SW 1271 (cell line): ENCODE measurements around the gene EPN1.

Source experiments
- DNase-seq, 2 experiments: peaks; one replicate each; lab custom pipeline; 2025; lab: John Stamatoyannopoulos, UW

The EPN1 gene

DNA sequence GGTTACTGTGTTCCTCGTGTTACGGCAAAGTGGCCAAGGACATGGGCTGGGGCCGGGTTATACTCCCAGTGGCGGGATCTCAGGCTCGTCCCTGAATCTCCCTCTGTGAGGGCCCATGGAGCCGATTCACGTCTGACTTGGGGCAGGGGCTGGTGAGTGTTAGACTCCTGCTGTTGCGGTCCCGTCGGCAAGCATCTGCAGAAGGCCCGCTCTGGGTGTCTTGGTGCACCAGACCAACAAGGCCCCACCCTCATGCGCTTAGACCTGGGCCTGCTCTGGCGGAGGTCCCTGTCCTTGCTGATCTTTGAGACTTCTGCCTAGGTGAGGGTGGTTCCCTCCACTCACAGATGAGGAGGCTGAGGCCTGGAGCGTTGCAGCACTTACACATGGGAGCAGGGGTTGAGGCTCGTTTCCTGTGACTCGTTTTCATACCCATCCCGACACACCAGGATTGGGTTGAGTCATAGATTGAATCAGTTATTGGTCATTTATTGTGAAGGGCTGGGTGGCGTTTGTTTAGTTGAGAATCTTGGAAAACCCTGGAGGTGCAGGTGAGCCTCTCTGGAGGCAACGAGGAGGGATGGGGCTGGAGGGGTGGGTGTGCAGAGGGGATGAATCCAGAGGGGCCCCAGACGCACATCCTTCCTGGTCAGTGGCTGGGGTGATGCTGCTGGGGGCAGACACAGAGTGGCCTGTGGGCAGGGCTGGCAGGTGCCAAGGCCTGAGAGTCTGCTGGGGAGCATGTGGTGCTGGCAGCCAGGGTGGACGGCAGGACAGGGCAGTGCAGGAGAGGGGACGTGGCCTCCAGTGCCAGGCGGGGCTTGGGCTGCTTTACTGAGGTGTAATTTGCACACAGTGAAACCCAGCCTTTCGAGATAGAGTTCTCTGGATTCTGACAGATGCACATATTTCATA, 4.6 kb downstream of the EPN1 start:
- DNase-seq, result no peak

DNA sequence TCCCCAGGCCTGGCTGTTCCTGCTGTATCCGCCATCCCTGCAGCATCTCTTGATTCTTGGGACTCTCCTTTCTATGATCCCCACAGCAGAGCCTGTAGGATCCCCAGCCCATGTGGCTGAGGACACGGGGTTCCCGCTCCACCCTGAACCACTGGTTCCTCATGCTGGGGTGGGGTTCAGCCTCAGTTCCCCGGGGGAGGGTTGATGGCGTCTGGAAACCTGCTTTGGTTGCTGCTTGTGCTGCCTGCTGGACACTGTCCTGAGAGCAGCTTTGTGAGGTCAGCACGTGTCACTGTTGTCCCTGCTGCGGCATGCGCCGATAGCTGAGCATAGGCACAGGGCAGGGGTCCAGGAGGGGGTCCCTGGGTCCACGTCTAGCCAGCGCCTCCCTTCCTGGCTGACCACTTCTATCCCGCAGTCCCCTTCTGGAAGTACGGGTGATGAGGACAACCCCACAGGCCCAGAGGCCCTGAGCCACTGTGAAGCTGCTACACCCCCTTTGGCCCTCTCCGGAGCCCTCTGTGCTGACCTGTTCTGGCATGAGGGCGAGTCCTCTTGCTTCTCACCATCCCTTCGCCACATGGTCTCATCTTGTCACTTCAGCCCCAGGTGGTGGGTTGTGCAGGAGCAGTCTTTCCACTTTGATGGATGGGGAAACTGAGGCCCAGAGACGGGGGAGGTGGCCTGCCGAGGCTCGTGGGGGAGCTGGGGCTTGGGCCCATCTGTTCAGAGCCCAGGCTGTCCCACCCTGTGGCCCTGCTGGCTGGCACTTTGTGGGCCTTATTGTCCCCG, 5.5 kb downstream of the EPN1 start:
- no peak for DNase-seq

DNA sequence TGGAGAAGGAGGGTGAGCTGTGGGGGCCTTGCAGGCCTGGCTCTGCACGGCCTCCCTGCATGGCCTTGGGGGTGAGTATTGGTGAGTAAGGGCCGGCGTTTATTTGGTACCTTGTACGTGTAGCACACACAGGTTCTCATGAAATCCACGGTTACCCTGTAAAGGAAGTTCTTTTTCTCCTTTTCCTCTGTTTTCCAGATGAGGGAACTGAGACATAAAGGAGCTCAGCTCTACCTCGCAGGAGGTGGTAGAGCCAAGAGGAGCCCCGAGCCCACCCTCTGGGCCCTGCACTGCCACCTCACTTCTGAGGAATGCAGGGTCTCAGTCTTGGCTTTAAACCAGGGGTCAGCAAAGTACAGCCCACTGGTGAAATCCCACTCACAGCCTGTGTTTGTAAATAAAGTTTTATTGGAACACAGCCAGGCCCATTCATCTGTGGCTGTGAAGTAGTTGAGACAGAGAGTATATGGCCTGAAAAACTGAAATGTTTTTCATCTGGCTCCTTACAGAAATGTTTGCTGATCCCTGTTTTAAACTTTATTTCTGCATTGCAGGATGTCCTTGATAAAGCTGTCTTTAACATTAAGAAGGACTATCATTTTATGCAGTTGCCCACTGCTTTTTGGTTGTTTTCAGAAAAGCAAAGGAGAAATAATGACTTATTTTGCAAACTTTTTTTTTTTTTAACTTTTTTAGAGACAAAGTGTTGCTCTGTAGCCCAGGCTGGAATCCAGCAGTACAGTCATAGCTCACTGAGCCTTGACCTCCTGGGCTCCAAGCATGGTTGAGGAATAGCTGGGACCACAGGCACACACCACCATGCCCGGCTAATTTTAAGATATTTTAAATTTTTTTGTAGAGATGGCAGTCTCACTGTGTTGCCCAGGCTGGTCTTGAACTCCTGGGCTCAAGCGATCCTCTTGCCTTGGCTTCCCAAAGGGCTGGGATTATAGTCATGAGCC, 6.4 kb downstream of the EPN1 start:
- no peak for DNase-seq

DNA sequence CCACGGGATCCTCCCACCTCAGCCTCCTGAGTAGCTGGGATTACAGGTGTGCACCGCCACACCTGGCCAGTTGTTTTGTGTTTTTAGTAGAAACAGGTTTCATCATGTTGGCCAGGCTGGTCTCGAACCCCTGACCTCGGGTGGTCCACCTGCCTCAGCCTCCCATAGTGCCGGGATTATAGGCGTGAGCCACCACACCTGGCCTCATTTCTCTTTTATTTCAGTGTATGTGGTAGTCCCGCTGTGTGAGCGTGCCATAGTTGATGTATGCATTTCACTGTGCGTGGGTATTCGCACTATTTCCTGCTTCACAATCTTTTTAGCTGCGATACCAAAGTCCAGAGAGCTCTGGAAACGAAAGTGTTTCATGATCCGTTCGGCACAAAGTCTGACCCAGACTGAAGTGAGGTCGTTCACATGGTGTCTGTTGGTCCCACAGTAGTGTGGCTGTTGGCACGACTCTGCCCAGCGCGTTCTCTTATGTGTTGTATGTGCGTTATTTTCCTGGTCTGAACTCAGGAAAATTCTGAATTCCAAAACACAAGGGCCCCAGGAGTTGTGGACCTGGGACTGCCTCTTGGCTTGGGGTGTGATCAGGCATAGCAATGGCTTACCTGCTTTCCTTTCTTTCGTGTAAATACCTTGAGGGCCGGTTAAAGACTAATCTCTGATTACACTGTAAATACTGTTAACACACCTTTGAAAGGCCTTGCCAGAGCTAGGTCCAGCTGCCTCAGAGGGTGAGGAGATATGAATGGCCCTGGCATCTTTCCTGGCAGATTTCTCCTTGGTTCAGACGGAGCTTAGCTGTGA, 8.6 kb downstream of the EPN1 start:
- no peak for DNase-seq

DNA sequence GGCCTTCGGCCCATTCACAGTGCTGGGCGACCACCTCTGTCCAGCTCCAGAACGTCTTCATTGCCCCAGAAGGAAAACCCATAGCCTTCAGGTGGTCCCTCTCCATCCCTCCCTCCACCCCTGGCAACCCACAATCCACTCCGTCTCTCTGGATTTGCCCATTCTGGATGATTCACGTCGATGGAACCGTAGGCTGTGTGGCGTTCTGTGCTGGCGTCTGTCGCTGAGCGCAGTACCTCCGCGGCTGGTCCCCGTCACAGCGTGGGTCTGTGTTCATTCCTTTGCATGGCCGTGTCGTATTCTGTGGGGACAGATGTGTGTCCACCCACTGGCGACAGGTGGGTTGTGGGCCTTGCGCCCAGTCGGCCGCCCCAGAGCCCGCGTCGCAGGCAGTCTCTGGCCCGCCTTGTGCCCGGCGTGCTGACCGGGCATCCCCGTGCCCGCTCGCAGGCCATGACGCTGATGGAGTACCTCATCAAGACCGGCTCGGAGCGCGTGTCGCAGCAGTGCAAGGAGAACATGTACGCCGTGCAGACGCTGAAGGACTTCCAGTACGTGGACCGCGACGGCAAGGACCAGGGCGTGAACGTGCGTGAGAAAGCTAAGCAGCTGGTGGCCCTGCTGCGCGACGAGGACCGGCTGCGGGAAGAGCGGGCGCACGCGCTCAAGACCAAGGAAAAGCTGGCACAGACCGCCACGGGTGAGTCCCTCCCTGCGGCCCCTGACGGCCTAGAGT, 10.1 kb downstream of the EPN1 start:
- no peak for DNase-seq

DNA sequence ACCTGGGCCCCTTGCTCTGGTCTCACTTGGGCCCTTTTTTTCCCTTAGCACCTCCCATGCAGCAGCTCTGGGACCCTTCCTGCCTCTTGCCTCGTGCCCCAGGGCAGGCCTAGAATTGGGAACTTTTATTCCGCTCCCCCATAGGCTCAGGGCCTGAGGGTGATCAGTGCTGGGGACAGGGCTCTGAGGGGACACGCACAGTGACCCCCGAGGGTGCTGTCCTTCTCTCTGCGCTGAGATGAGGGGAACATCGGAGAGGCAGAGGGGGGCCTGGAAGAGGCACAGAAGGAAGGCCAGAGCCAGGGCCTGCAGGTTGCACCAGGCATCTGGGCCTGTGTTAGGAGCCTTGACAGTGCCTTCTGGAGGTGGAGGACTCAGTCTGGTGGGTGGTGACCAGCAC, 10.8 kb downstream of the EPN1 start:
- DNase-seq, result no peak

DNA sequence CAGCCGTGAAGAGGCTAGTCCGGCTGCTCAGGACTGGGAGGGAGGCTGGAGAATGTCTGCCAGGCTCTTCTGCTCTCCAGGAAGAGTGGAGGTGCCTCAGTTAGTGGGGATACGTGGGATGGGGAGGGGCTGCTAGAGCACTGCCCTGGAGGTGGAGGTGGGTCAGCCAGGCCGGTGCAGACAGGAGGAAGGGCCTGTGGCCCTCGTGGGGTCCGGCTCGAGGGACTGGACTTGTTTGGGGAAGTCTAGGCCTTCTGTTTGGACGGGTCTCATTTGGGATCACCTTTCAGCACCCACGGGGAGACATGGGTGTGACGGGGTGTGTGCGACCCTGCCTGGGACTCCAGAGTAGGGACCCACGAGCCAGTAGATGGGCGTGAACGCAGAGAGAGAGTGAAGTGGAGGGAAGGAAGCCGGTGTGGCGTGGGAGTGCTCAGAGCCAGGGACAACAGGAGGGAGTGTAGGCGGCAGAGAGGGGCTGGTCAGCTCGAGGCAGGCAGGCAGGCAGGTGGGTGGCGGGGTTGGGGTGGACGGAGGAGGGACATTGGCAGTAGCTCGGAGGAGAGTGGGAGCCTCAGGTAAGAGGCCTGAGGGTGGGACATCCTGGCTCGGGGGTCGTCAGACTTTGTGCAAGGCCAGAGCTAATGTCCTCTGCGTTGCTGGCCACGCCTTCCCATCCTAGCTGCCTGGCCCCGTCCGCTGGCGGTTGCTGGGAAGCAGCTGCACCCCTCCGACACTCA, 11.5 kb downstream of the EPN1 start:
- DNase-seq, result no peak

DNA sequence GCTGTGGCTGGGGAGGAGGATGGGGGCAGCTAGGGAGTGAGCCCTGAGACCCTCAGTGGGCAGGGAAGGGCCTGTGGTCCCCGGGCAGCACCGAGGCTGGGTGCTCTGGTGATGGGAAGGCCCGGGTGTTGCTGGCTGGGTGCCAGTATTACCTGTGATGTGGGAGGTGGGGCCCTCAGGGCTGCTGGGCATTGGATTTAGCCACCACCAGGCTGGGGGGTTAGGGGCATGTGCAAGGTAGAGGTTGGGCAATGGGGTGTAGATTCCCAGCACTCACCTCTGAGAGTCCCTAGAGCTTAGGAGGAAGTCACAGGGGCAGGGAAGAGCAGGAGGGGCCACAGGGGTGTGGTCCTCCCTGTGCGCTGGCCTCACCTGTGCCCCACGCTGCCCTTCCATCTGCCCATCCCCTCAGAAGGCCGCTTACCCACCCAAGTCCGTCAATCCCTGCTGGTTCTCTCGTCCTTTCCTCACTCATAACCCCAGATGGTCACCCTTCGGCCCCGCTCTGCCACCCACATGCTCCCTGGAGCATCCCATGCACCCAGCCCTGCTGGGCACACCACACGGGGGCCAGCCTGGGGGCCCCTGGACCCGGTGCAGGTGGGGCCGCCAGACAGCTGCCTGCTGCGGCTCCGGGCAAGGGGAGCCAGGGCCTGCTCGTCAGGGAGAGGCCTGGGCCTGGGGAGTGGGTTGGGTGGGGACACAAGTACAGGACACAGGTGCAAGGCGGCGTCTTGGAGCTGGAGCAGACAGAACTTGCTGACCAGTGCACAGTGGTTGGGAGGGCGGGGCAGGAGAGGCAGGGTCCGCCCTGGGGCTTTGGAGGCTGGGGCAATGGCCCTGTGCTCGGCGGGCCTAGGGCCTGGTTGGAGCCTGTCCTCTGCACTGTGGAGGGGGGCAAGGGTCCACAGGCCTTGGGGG, 12.5 kb downstream of the EPN1 start:
- no peak for DNase-seq

DNA sequence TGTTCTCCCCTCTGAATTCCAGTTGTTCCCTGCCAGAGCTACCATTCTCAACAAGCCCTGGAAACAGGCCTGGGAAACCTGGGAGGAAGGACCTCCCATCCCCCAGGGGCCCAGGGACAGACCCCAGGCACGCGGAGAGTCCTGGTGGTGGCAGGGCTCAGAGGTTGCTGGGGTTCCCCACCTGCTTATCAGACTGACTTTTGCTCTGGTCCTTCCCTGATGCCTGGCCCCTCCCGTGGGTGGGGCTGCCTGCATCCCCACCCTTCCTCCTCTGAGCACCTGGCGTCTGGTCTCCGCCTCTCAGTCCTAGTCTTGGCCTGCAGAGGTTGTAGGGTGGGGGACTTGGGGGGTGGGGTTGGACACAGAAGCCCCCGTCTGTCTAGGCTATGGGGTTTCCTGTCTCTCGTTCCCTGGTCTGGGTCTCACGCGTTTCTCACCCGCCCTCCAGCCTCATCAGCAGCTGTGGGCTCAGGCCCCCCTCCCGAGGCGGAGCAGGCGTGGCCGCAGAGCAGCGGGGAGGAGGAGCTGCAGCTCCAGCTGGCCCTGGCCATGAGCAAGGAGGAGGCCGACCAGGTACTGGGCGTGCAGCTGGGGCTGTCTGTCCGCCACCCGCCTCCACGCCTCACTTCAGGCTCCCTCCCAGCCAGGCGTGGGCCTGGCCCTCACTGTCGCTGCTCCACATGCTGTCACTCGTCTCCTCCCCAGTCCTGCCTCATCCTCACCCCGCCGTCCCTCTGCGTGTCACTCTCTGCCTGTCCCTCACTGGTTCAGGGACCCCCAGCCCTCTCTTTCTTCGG, 13.6 kb downstream of the EPN1 start:
- no peak for DNase-seq

DNA sequence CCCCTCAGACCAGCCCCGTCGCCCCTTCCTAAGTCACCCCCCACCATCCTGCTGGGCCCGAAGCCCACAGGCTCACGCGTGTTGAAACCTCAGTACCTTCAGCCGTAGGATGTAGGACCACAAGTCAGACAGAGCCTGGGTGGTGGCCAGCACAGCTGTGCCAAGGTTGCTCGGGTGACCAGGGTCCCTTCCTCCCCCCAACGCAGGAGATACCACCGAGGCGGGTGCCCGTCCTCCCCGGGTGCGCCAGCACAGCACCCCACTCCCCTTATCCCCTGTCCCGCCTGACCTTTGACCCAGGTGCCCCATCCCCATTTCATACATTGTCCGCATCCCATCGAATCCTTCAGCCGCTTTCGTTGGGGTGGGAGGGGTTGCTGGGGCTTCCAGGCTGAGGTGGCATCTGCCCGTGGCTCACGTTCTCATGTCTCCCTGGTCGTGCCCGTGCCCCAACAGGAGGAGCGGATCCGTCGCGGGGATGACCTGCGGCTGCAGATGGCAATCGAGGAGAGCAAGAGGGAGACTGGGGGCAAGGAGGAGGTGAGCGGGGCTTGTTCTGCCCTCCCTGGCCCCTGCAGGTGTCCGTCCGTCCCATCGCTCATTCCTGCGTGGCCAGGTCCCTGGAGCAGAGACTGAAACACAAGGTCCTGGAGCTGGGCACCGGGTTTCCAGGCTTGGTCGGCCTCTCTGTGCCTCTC, 14.5 kb downstream of the EPN1 start:
- DNase-seq, result no peak

DNA sequence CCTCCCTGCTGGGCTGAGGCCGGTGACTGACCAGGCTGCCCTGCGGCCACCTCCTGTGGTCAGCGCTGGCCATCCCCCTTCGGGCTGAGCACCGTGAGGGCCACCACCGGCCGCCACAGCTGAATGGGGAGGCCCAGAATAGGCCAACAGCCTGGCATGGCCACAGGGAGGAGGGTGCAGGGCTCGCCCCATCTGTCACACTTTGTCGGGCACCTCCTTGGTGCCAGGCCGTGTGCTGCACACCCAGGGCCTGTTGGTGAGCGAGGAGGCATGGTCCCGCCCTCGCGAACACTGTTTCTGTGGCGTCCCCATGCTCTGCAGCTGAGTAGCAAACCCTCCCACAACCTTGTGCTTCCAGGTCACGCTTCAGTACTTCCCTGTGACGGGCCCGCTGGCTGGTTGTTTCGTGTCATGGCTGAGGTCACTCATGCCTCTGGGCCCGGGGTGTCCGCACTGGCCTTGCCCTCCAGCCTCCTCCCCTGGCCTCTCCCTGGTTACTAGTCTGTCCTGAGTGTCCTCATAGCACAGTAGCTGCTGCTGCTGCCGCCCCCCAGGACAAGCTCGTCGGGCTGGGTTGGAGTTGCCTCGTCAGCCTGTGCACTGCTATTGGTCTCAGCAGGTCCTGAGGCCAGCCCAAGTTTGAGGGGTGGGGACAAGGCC, 15.2 kb downstream of the EPN1 start:
- DNase-seq, result no peak

DNA sequence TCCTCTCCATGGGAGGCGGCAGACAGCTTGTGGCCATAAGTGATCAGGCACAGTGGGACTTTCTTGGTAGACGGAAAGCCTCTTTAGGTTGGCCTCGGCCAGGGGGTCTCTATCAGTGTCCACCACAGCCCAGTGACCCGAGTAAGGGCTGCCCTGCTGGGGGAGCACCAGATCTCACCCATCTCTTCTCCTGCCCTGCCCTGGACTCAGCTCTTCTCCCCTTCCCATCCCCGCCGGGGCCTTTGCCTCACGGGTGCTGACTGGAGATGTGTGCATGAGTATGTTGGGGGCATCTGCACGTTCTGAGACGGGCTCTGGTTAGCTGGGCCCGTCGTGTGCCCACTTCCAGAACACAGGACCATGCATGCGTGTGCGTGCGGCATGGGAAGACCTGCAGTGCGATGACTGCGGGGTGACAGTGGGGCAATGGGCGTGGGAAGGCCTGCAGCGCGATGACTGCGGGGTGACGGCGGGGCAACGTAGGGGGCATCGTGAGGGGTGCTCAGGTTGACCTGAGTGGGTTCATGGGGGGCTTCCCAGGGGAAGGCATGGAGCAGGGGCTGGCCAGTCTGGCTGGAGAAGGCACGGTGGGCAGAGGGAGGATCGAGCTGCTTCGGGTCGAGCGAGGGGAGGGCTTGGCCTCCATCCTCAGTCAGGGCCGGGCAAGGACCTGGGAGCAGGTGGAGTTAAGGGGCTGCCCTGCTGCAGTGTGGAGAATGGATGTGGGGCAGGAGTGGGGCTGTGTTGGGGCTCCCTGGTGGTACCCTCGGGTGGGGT, 15.9 kb downstream of the EPN1 start:
- DNase-seq, result no peak

DNA sequence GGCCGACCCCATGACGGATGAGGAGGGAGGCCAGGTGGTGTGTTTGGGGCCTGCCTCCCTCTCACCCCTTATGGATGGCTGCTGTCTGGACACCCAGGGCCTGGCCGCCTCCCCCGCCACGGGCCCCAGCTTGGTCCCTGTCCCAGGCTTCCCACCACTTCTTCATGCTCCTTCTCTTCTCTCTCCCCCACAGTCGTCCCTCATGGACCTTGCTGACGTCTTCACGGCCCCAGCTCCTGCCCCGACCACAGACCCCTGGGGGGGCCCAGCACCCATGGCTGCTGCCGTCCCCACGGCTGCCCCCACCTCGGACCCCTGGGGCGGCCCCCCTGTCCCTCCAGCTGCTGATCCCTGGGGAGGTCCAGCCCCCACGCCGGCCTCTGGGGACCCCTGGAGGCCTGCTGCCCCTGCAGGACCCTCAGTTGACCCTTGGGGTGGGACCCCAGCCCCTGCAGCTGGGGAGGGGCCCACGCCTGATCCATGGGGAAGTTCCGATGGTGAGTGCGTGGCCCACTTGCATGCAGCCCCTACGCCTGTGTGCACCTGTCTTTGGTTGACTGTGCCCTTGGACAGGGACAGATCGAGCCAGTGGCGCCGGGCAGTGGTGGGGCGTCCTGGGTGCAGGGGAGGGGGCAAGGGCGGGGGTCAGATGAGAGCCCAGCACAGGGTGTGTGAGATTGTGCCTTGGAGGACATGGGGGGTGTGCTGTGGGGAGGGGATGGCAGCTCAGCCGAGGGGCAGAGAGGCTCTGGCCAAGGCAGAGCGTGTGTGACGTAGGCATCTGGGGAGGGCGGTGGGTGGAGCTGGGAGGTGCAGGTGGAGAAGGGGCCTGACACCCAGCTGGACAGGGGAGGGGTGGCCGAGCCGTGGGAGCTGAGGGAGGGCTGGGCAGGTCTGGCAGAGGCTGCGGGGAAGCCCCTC, 16.8 kb downstream of the EPN1 start:
- no peak for DNase-seq

DNA sequence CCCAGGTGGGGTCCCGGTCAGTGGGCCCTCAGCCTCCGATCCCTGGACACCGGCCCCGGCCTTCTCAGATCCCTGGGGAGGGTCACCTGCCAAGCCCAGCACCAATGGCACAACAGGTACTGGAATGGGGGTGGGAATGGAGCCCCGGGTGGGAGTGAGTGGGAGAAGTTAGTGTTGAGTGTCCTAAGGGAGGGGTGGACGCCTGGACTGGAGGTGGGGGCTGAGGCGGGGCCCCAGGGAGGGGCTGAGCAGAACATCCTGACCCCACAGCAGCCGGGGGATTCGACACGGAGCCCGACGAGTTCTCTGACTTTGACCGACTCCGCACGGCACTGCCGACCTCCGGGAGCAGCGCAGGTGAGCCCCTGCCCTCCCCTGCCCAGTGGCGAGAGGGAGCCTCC, 17.7 kb downstream of the EPN1 start:
- no peak for DNase-seq
